HCT116 (cell line): ENCODE results near the gene ATP6V0A1. TPM values are rescaled to one million over a fixed set of nuclear protein-coding genes. Genes with fewer than 3 reads are reported as not detected.

Source experiments
- ATAC-seq: fragments of 200-7000 bp; cut with Tn5 transposase; 2 replicates; pipeline ENCODE4 v1.9.1; 2020; ENCODE audit warnings: mild to moderate bottlenecking, moderate library complexity
- BruUV-seq: library from RNA; stranded (reverse); fragments of 400-500 nt; replicated peaks from 2 replicates; lab custom pipeline; 2021; lab: Mats Ljungman, UMichigan
- CTCF ChIA-PET: fragments of 300-600 bp; sonication (Branson Sonifier 250); formaldehyde crosslinking; loops from one replicate; lab custom pipeline; 2021; ENCODE audit warnings: antibody characterized with exemption; lab: Charles Lee
- POLR2A ChIA-PET: fragments of 300-600, 350-600 bp; sonication (Branson Sonifier 250); formaldehyde crosslinking; loops from one replicate; lab custom pipeline; 2021; ENCODE audit warnings: antibody characterized with exemption; lab: Charles Lee
- RAD21 ChIA-PET, 2 experiments: fragments of 300-600 bp; sonication (Branson Sonifier 250); formaldehyde crosslinking; loops; one replicate each; lab custom pipeline; 2023; ENCODE audit warnings: low total read pairs in 2 of 2; ENCODE audit not compliant: uncharacterized antibody in 2 of 2, unreplicated experiment in 2 of 2, low non-redundant PET in 1 of 2; lab: Charles Lee
- DNase-seq: peaks from one replicate; pipeline ENCODE4 v3.0.0-alpha.2; 2010; ENCODE audit warnings: low read depth, low spot score
- H2AFZ ChIP-seq: fragments of 200-600 bp; shearing (Covaris generic), sonication (generic); 2 replicates; pipeline ENCODE4 v1.6.1; 2017; ENCODE audit warnings: low read depth, mixed run types, mixed read lengths, antibody characterized with exemption, low read length; ENCODE audit not compliant: poor library complexity, severe bottlenecking
- H3K27ac ChIP-seq: 2 replicates; pipeline ENCODE4 v1.5.1; 2012; ENCODE audit warnings: low read depth, low read length
- H3K27me3 ChIP-seq: fragments of 200-600 bp; sonication (generic); 2 replicates; pipeline ENCODE4 v1.6.1; 2016; ENCODE audit warnings: mixed run types, low read length, mixed read lengths; ENCODE audit not compliant: insufficient read depth
- H3K36me3 ChIP-seq, 2 experiments: fragments of 200-500 bp in 1 of 2; fragments of 200-600 bp in 1 of 2; sonication (Bioruptor generic) in 1 of 2; sonication (generic) in 1 of 2; 2 replicates each; pipeline versions ENCODE4 v1.5.1 to v1.6.1; 2014 to 2016; ENCODE audit warnings: low read length in 2 of 2, inconsistent platforms in 1 of 2, mixed read lengths in 1 of 2, mixed run types in 1 of 2; ENCODE audit not compliant: insufficient read depth in 2 of 2, control insufficient read depth in 1 of 2
- H3K4me1 ChIP-seq, 2 experiments: fragments of 200-600 bp in 1 of 2; sonication (generic) in 1 of 2; 2 replicates each; pipeline versions ENCODE4 v1.5.1 to v1.6.1; 2012 to 2017; ENCODE audit warnings: low read length in 2 of 2, inconsistent platforms in 1 of 2, mild to moderate bottlenecking in 1 of 2, mixed read lengths in 1 of 2, mixed run types in 1 of 2, moderate library complexity in 1 of 2; ENCODE audit not compliant: insufficient read depth in 2 of 2, control insufficient read depth in 1 of 2
- H3K4me2 ChIP-seq: fragments of 200-600 bp; sonication (generic); 2 replicates; pipeline ENCODE4 v1.6.1; 2017; ENCODE audit warnings: mixed run types, low read length, mixed read lengths
- H3K4me3 ChIP-seq, 2 experiments: fragments of 200-600 bp in 1 of 2; sonication (generic) in 1 of 2; replicated peaks in 1 of 2; 2 replicates each; pipeline ENCODE4 v1.5.1; 2011 to 2016; ENCODE audit warnings: low read length in 2 of 2, control low read depth in 1 of 2, low read depth in 1 of 2, mild to moderate bottlenecking in 1 of 2, mixed read lengths in 1 of 2, mixed run types in 1 of 2
- H3K79me2 ChIP-seq: fragments of 200-600 bp; sonication (generic); 2 replicates; pipeline ENCODE4 v1.6.1; 2017; ENCODE audit warnings: mild to moderate bottlenecking, mixed run types, low read length, moderate library complexity, mixed read lengths; ENCODE audit not compliant: insufficient read depth
- H3K9ac ChIP-seq: fragments of 200-600 bp; sonication (generic); 2 replicates; pipeline ENCODE4 v1.6.1; 2016; ENCODE audit warnings: low read length, mixed read lengths
- H3K9me2 ChIP-seq: fragments of 200-600 bp; sonication (generic), shearing (Covaris generic); 2 replicates; pipeline ENCODE4 v1.6.1; 2017; ENCODE audit warnings: mixed run types, mild to moderate bottlenecking, moderate library complexity; ENCODE audit not compliant: insufficient read depth
- H3K9me3 ChIP-seq, 2 experiments: fragments of 200-500 bp in 1 of 2; fragments of 200-600 bp in 1 of 2; sonication (Bioruptor generic) in 1 of 2; sonication (generic) in 1 of 2; 2 replicates each; pipeline ENCODE4 v1.6.1; 2014 to 2017; ENCODE audit warnings: low read length in 2 of 2, mixed read lengths in 2 of 2, inconsistent platforms in 1 of 2, low read depth in 1 of 2, mild to moderate bottlenecking in 1 of 2, mixed run types in 1 of 2, moderate library complexity in 1 of 2; ENCODE audit not compliant: control insufficient read depth in 1 of 2, insufficient read depth in 1 of 2
- H4K20me1 ChIP-seq: fragments of 200-600 bp; sonication (generic), shearing (Covaris generic); 2 replicates; pipeline ENCODE4 v1.6.1; 2017; ENCODE audit warnings: mixed run types, mild to moderate bottlenecking, moderate library complexity; ENCODE audit not compliant: insufficient read depth
- ATF3 ChIP-seq: IDR thresholded peaks from 2 replicates; pipeline ENCODE4 v1.6.1; 2012
- CBX3 ChIP-seq: IDR thresholded peaks from 2 replicates; pipeline ENCODE4 v1.6.1; 2012; ENCODE audit warnings: low read depth
- CEBPB ChIP-seq: IDR thresholded peaks from 2 replicates; pipeline ENCODE4 v1.6.1; 2012; ENCODE audit warnings: low read depth
- CTCF ChIP-seq, 3 experiments: fragments of 200-600 bp in 1 of 3; sonication (generic) in 1 of 3; IDR thresholded peaks in 2 of 3; conservative IDR thresholded peaks in 1 of 3; 2 replicates each; pipeline ENCODE4 v1.5.1; 2012 to 2017; ENCODE audit warnings: low read depth in 2 of 3, low read length in 2 of 3, antibody characterized with exemption in 1 of 3, borderline replicate concordance in 1 of 3, control low read depth in 1 of 3, mild to moderate bottlenecking in 1 of 3, mixed read lengths in 1 of 3, mixed run types in 1 of 3, moderate library complexity in 1 of 3; ENCODE audit not compliant: insufficient read depth in 1 of 3
- EGR1 ChIP-seq: IDR thresholded peaks from 2 replicates; pipeline ENCODE4 v1.6.1; 2012; ENCODE audit warnings: low read depth
- EZH2phosphoT487 ChIP-seq: fragments of 200-600 bp; IDR thresholded peaks from 2 replicates; pipeline ENCODE4 v1.6.1; 2018; ENCODE audit warnings: antibody characterized with exemption, borderline replicate concordance
- POLR2A ChIP-seq: IDR thresholded peaks from 2 replicates; pipeline ENCODE4 v1.7.0; 2011; ENCODE audit warnings: borderline replicate concordance; ENCODE audit not compliant: insufficient read depth, insufficient read length; ENCODE audit errors: extremely low read depth
- POLR2AphosphoS5 ChIP-seq: IDR thresholded peaks from 2 replicates; pipeline ENCODE4 v1.6.1; 2011; ENCODE audit warnings: mild to moderate bottlenecking, low read depth, low read length, moderate library complexity
- RAD21 ChIP-seq: IDR thresholded peaks from 2 replicates; pipeline ENCODE4 v1.6.1; 2012; ENCODE audit warnings: low read depth, mild to moderate bottlenecking
- SIN3A ChIP-seq: IDR thresholded peaks from 2 replicates; pipeline ENCODE4 v1.6.1; 2012; ENCODE audit warnings: low read depth
- SRF ChIP-seq: IDR thresholded peaks from 2 replicates; pipeline ENCODE4 v1.6.1; 2012; ENCODE audit warnings: low read depth
- YY1 ChIP-seq: IDR thresholded peaks from 2 replicates; pipeline ENCODE4 v1.6.1; 2011; ENCODE audit warnings: low read length, low read depth, moderate library complexity, mild to moderate bottlenecking; ENCODE audit not compliant: insufficient replicate concordance; ENCODE audit errors: extremely low read depth
- intact Hi-C: fragments of 100-400 bp; cut with micrococcal nuclease; formaldehyde crosslinking; loops from 2 replicates; pipeline ENCODE4 v1.10.0; 2022
- total RNA-seq: library from RNA; stranded (reverse); gene quantifications from one replicate; pipeline ENCODE4 v1.2.1, GENCODE V29; 2021; ENCODE audit not compliant: unreplicated experiment

Gene ATP6V0A1
- total RNA-seq, 1 experiment from 2014 or later: 65.2 TPM

GRCh38 chr17:42459256-42459800 lies 650 bp downstream of the ATP6V0A1 start:
- H3K27ac ChIP-seq: peak overlapping the region; percentile 65

More at GRCh38 chr17:42459256-42459800, 650 bp downstream of the ATP6V0A1 start:
- Histone ChIP-seq H3K4me1 (peaks cover 13 to 25% of the 10 kb centered on the region in 2 experiments), H3K9ac (peak overlapping the region; percentile 75), H3K9me2 (no peaks in the 10 kb centered on the region), H2AFZ (no peak overlapping the region), H3K9me3 (no peaks in the 10 kb centered on the region), H3K4me2 (peak overlapping the region; percentile 93), H3K4me3 (peak overlapping the region; percentile 78 to 99), H3K36me3 (peaks cover 6 to 18% of the 10 kb centered on the region in 2 experiments; a peak in 3 of 4 replicates), H3K79me2 (peaks cover 34% of the 10 kb centered on the region), H4K20me1 (no peaks in the 10 kb centered on the region), H3K27me3 (no peaks in the 10 kb centered on the region)
- CTCF ChIA-PET: no interaction called here
- TF ChIP-seq EZH2phosphoT487 (no peak), EGR1 (peak; percentile 30; the same call in 1 of the 2 replicates), CEBPB (no peak), SRF (no peak), POLR2A (no peak), YY1 (no peak), SIN3A (peak; percentile 58), ATF3 (no peak), RAD21 (peak; percentile 23; the same call in 1 of the 2 replicates), CTCF (IDR thresholded peaks at IDR 0.05 in 2 of 3, conservative IDR thresholded peaks at IDR 0.05 in 1 of 3; ENCODE audit: borderline replicate concordance in 1 of 3, insufficient read depth in 1 of 3, low read depth in 2 of 3, low read length in 2 of 3) (peak; percentile 25 to 56 (median 41); a peak in 5 of 6 replicates), POLR2AphosphoS5 (no peak), CBX3 (no peak)
- no peak for DNase-seq
- no TSS peak for BruUV-seq
- intact Hi-C loops: no loop called here
- RAD21 ChIA-PET: no interaction called here
- peak; percentile 75 for ATAC-seq
- POLR2A ChIA-PET: no interaction called here
